Skin of body (tissue), 2 donors: ENCODE measurements around the gene NXN. TPM values are rescaled to one million over a fixed set of nuclear protein-coding genes. Genes with fewer than 3 reads are reported as not detected.
A peak's percentile ranks its signal among the peaks of the same experiment; 100 is the strongest.
"Not testable (repeated sequence)": the region's sequence is repeated elsewhere in the genome, so short reads cannot be mapped to it uniquely, and the experiment has no call there.

Experiments
- DNase-seq: peaks from one replicate; lab custom pipeline; 2025; lab: John Stamatoyannopoulos, UW
- total RNA-seq: library from RNA; depleted of rRNA; stranded (reverse); fragments of >200 nt; gene quantifications from one replicate; pipeline ENCODE4 v1.2.3, GENCODE V29; 2014

The NXN gene
- total RNA-seq, 1 donor from 2014 or later: 52.2 TPM

- no peak for DNase-seq
Measured at GRCh38 chr17:921161-921560, 58.4 kb downstream of the NXN start.

GRCh38 chr17:920190-920589 lies 59.4 kb downstream of the NXN start:
- DNase-seq: no peak

GRCh38 chr17:917941-918740 lies 61.4 kb downstream of the NXN start:
- DNase-seq: peak; percentile 83

- no peak for DNase-seq
Measured at GRCh38 chr17:917391-917811, 62.2 kb downstream of the NXN start.

GRCh38 chr17:916315-916714 lies 63.3 kb downstream of the NXN start:
- DNase-seq: no peak

- peak; percentile 89 for DNase-seq
Measured at GRCh38 chr17:915538-916201, 63.9 kb downstream of the NXN start.

GRCh38 chr17:914561-914960 lies 65.0 kb downstream of the NXN start:
- no peak for DNase-seq

- no peak for DNase-seq
Measured at GRCh38 chr17:913207-913606, 66.4 kb downstream of the NXN start.

GRCh38 chr17:909642-910323 lies 69.8 kb downstream of the NXN start:
- no peak for DNase-seq

GRCh38 chr17:907725-908124 lies 71.9 kb downstream of the NXN start:
- no peak for DNase-seq

GRCh38 chr17:905708-906107 lies 73.9 kb downstream of the NXN start:
- not testable (repeated sequence) for DNase-seq

GRCh38 chr17:903691-904481 lies 75.7 kb downstream of the NXN start:
- DNase-seq: peak; percentile 59

GRCh38 chr17:902463-902862 lies 77.1 kb downstream of the NXN start:
- DNase-seq: no peak

- no peak for DNase-seq
Measured at GRCh38 chr17:901964-902363, 77.6 kb downstream of the NXN start.

- peak; percentile 77 for DNase-seq
Measured at GRCh38 chr17:901191-901950, 78.2 kb downstream of the NXN start.

- DNase-seq: peak; percentile 33
Measured at GRCh38 chr17:900336-900934, 79.1 kb downstream of the NXN start.

GRCh38 chr17:897970-898619 lies 81.5 kb downstream of the NXN start:
- DNase-seq: no peak

GRCh38 chr17:896953-897661 lies 82.5 kb downstream of the NXN start:
- DNase-seq: no peak

GRCh38 chr17:896454-896853 lies 83.1 kb downstream of the NXN start:
- no peak for DNase-seq
